GM12878 (cell line): ENCODE data around the gene SMIM9.

ENCODE experiments used
- ATF2 ChIP-seq: IDR thresholded peaks from 2 replicates; pipeline ENCODE4 v1.6.1; 2012; ENCODE audit warnings: low read length, inconsistent platforms
- SMARCA5 ChIP-seq: fragments of 450-650 bp; IDR thresholded peaks from 2 replicates; pipeline ENCODE4 v1.6.1; 2017; ENCODE audit warnings: mild to moderate bottlenecking
- ZBTB33 ChIP-seq: fragments of 450-650 bp; IDR thresholded peaks from 2 replicates; pipeline ENCODE4 v1.6.1; 2017; ENCODE audit warnings: mild to moderate bottlenecking
- TF ChIP-seq, protein P1 (sequence below), 3 experiments: IDR thresholded peaks in 2 of 3; conservative IDR thresholded peaks in 1 of 3; 2 replicates each; pipeline ENCODE4 v1.5.1; 2011; ENCODE audit warnings: low read depth in 3 of 3, low read length in 3 of 3, mild to moderate bottlenecking in 3 of 3, control low read depth in 2 of 3, moderate library complexity in 2 of 3, inconsistent platforms in 1 of 3, mixed read lengths in 1 of 3; ENCODE audit not compliant: control insufficient read depth in 2 of 3, insufficient read depth in 1 of 3; ENCODE audit errors: extremely low read depth in 1 of 3

GRCh38 chrX:154829134-154829533 lies 5.3 kb downstream of the SMIM9 start:
- TF ChIP-seq, protein P1, sequence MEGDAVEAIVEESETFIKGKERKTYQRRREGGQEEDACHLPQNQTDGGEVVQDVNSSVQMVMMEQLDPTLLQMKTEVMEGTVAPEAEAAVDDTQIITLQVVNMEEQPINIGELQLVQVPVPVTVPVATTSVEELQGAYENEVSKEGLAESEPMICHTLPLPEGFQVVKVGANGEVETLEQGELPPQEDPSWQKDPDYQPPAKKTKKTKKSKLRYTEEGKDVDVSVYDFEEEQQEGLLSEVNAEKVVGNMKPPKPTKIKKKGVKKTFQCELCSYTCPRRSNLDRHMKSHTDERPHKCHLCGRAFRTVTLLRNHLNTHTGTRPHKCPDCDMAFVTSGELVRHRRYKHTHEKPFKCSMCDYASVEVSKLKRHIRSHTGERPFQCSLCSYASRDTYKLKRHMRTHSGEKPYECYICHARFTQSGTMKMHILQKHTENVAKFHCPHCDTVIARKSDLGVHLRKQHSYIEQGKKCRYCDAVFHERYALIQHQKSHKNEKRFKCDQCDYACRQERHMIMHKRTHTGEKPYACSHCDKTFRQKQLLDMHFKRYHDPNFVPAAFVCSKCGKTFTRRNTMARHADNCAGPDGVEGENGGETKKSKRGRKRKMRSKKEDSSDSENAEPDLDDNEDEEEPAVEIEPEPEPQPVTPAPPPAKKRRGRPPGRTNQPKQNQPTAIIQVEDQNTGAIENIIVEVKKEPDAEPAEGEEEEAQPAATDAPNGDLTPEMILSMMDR (IDR thresholded peaks at IDR 0.05 in 2 of 3, conservative IDR thresholded peaks at IDR 0.05 in 1 of 3; ENCODE audit: control insufficient read depth in 2 of 3, extremely low read depth in 1 of 3, insufficient read depth in 1 of 3, low read depth in 3 of 3, low read length in 3 of 3) = no peak
- no peak for TF ChIP-seq ATF2
- TF ChIP-seq ZBTB33 = no peak
- no peak for TF ChIP-seq SMARCA5
